ENCODE results near the gene TBL3.
A peak's percentile ranks its signal among the peaks of the same experiment; 100 is the strongest.

TBL3 gene

DNA sequence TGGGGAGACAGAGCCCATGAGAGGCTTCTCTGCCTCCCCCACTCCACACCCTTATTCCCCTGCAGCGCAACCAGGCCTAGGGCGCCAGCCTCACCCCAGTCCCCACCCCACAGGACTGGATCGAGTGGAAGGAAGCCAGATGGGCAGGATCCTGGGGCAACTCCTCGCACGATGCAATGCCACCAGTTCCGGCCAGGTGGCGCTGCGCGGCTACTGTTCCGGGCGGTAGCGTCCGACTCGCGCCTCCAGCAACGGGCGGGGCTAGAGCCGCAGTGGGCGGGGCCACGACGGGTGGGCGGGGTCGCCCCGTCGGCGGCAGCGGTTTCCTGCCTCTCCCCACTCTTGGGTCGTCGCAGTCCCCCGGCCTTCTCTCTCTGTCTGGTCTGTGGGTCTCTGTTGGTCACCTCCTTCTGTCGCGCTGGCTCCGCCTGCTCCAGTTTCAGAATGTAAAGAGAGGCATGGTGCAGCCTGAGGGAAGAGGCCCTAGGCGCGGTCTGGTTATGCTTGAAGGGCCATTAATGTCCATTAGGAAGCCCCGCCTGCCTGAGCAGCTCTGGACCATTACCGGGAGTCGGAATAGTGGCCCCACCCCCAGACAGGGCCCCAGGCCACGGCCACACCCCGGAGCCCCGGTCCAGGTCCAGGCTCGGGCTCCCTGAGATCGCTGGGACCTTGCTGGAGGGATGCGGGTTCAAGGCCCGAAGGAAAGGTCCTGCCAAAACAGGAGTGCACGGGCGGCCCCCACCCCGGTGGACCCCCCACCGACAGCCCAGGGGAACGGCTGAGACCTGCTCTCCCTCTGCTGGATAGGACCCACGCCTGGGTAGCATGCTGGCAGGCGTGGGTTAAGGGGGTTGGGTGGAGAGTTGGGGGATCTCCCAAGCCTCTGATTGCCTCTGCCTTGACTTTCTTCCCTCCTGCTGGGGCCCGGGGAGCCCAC lies 51.5 kb downstream of the TBL3 start:
- DNase-seq = peak; percentile 94

DNA sequence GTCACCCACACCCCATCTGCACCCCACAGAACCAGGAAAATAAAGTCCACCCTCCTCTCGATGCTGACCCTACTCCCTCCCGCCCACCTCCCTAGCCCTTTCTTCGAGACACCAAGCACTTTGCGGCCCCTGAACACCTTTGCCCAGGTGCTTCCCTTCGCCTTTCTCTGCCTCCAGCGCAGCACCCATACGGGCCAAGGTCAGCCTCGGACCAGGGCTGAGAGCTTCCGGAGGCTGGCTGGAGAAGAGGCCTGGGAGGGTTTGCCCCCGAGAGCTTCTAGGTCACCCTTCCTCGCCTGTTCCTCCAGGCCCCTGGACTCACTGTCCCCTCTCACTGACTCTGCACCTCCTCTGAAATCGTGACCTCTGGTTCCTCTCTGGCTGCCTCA lies 52.2 kb downstream of the TBL3 start:
- no peak for DNase-seq

DNA sequence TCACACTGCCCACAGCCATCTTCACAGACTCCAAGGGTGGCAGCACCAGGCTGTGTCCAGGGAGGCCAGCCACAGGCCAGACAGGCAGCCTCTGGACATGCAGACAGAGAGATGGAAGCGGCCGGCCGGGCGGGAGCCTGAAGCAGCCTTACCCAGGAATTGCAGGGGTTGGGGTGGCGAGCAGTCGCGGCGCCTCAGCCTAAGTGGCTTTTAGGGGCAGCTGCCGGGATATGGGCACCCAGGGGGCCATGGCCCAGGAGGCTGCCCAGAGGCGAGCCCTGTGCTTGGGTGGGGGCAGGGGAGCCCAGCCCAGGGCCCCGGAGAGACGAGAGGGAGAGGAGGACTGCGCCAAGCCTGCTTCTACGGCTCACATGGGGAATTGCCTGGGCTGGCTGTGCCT lies 53.4 kb downstream of the TBL3 start:
- no peak for DNase-seq

DNA sequence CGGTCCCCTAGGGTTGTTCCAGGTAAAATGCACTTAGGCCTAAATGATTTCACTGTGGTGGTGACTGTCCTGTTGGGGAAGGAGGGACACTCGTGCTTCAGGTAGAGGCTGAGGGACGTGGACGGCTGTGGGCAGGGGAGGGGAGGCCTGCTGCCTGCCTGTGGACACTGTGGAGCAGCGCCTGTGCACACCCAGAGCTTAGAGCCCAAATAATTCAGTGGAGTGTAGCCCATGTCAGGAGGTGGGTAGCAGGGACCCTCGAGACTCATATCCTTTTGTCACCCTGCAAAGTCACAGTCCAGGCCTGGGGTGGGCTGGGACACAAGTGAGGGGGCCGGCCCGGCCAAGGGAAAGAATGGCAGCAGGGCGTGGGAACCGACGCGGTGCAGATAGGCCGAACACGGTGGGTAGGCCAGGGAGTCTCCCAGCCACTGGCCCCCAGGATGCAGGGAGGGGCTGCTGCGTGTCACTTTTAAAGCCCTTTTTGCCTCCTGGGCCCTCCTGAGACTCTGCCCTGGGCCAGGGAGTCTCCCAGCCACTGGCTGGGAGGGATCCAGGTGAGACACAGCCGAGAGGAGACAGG lies 54.1 kb downstream of the TBL3 start:
- DNase-seq = no peak

DNA sequence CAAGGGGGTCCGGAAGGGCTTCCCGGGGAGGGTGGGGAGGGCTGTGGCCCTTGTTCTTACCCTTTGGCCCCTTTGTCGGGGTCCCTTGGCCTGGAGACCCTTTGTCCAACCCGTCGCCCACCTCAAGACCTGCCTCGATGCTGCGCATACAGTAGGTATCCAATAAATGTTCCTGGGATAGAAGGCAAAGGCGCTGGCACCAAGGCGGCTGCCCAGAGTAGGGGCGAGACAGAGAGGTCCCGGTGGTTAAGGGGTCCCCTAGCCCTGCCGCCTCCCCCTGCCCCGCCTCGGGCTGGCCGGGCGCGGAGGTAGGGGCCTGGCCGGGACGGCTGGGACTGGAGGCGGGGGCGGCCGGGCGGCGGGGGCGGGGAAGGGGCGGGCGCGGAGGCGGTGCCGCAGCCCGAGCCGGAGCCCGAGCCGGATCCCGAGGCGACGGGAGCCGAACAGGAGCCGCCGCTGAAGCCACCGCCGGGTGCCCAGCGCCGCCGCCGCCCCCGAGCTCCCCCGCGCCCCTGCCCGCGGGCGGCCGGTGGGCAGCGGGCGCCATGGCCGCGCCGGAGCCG lies 54.7 kb downstream of the TBL3 start, which contains the start of gene NHERF2:
Gene NHERF2 (plus strand): TSS at position 442 of the 563 bp plus-strand sequence. CDS start 104 bp downstream, at position 546.
- DNase-seq = no peak

DNA sequence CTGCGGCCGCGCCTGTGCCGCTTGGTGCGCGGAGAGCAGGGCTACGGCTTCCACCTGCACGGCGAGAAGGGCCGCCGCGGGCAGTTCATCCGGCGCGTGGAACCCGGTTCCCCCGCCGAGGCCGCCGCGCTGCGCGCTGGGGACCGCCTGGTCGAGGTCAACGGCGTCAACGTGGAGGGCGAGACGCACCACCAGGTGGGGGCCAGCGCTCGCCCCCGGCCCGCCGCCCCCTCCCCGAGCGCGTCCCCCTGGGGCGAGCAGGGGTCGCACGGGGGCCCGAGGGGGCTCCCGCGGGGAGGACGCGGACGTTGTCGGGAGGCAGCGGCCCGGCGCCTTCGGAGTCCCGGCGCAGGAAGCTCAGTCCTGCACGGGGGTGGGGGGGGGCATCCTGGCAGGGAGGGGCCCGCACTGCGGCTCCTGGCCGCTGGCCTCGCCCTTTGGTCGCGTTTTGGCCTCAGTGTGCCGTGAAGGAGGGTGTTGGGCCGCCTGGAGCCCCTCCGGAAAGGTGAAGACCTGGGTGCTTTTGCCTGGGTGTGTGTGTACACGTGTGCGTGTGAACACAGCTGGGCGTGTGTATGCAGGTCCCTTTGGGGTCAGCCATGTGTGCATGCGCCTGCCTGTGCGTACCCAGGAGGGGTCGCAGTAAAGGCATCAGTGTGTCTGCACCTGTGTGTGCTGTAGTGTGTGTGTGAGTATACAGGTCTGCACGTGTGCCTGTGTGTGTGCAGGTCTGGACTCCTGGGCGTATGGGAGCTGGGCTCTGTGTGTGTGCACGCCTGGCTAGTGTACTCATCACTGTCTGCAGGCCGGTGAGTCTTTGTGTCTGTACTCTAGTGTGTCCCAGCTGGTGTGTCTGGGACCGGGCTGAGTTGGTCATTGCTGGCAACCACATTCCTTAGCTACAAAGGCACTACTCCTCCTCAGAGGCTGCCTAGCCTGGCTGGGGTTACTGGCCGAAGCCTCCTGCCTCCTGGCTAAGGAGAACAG lies 55.5 kb downstream of the TBL3 start:
- DNase-seq = no peak

DNA sequence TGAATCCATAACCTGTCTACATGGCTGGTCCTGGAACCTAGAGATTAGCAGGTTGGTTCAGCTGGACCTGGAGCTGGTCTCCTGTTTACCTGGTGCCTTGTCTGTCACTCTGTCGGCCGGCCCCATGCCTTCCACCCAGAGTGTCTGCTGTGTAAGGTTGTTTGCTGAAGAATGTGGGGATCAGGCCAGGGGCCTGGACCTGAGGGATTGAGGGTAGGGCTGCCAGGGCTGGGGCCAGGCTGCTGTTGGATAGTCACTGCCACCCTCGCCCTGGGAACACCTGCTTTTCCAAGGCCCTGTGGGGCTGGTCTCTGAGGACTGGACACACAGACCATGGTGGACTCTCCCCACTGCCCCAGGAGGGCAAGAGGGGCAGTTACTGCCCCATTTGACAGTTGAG lies 56.3 kb downstream of the TBL3 start:
- no peak for DNase-seq

DNA sequence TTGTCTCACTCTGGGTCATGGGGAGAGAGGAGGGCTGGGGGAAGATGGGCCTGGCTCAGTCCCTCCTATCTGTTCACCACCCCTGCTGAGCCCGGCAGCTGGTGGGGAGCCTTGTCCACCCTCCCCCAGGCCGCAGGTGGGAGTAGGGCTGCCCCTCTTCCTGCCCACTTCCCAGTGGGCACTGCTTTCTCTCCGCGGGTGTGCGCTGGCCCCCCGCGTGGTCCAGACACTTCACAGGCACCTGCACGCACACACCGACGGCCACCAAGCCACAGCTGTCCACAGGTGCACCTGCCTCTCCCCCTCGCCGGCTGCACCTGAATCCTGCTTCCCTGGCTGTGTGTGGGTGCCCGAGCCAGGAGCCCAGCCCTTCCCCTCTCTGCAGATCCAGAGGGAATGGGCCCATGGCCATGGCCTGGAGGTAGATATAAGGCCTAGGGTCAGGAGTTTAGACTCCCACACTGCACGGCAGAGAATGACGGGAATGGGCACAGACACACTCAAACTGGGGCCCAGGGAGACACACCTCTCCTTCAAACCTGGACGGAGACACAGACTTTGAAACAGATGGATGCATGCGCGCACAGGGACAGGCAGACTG lies 56.9 kb downstream of the TBL3 start:
- DNase-seq = no peak

DNA sequence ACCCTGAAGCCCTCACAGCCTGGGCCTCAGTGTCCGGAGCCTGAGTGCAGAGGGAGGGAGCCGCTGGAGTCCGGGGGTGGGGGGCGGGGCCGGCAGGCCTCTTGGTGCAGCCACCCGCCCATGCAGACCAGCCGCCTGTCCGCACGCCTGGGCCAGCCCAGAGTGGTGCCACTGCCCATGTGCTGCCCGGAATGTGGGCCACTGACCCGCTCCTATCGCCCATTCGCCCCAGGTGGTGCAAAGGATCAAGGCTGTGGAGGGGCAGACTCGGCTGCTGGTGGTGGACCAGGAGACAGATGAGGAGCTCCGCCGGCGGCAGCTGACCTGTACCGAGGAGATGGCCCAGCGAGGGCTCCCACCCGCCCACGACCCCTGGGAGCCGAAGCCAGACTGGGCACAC lies 57.5 kb downstream of the TBL3 start:
- DNase-seq = no peak

DNA sequence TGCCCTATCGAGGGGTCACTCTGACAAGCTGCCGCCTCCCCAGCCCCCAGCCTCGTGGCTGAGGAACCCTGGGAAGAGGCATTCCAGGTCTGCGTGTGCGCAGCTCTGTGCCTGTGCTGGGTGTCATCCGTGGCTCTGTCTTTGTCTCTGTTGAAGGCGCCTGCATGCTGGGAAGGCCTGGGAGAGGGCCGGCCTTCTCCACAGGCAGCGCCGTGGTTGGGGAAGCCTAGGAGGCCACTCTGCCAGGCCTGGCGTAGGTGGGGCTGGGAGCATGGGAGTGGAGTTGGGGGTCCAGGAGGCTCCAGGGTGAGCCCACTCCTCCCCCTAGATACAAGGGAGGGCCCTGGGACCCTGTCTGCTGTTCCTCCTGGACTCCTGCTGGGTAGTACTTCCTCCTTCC lies 58.2 kb downstream of the TBL3 start:
- no peak for DNase-seq

DNA sequence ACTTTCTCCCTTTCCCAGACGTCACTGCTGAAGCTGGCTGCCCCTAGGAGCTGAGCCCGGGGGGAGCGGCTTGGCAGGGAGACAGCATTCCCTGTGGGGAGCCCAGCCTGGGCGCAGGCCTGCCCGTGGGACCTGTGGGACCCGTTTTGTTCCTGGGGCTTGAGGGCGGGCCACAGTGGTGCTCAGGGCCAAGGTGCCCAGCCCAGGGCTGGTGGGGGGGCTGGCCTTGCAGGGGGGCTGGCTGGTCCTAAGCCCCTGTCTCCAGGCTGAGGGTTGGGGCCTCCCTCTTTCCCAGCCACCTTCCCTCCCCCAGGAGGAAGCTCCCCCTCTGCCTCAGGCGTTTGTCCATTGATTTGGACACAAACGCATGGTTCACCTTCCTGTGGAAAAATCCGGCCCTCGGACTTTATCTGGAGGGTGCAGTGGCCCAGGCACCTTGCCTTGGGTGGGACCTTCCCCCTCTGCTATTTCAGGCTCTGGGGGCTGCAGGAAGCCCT lies 59.3 kb downstream of the TBL3 start:
- DNase-seq = no peak
